GM19043 (cell line): ENCODE data around the gene MMP23B.
"Not testable (repeated sequence)": the region's sequence is repeated elsewhere in the genome, so short reads cannot be mapped to it uniquely, and the experiment has no call there.

Experiments
- ATAC-seq: cut with Tn5 transposase; IDR thresholded peaks from one replicate; pipeline ENCODE4 v1.9.1; 2021; ENCODE audit warnings: low read depth; ENCODE audit not compliant: unreplicated experiment

Gene MMP23B

DNA sequence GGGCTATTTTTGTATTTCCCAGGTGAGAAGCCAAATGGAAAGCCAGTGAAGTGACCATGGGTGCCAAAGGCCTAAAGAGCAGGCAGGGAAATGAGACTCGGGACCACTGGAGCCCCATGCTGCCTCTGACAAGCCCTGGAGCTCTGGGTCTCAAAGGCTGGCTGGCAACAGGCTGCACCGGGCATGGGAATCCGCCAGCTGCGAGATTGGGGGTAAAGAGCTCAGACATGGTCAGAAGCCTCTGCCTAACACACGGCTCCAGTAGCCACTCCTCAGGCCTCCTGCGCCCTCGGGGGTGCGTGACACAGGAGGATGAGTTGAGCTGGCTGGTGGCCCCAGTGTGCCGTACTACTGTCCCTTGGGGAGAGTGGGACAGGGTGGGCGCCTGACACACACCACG lies 32.3 kb downstream of the MMP23B start:
- ATAC-seq = not testable (repeated sequence)

DNA sequence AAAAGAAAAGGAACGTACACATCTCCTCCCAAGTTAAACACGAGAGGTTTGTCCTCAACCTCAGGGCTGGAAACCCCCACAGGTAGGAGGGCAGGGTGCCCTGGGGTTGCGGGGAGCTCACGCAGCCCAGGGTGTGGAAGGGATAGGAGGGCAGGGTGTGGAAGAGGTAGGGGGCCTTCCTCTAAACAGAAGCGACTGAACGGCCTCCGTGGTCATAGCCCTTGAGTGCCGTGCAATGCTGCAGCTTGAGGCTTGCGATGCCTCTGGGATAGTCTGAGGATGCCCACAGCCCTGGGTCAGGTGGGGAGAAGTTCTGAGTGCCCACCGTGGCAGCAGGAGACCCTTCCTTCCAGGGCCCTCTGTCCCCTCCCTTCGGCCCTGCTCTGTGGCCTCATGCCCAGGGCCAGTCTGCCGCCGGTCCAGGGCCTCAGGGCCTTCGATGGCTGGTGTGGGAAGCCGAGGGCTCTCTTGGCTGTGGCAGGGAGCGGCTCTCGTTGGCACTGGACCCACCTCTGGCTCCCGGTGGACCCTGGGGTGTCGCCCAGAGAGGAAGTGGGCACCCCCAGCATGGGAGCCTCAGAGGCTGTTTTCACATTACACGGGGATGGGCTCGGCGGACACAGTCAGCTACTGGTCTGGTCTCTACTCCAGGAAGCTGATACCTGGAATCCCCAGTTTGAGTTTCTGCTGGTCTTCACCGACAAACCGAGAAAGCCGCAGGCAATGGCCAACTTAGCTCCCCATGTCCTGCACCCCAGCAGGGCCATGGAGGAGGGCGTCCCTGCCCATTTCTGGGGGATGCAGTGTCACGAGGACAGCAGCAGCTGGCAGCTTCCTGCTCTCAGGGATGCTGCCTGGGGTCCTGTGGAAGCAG lies 33.2 kb downstream of the MMP23B start:
- ATAC-seq = no peak

DNA sequence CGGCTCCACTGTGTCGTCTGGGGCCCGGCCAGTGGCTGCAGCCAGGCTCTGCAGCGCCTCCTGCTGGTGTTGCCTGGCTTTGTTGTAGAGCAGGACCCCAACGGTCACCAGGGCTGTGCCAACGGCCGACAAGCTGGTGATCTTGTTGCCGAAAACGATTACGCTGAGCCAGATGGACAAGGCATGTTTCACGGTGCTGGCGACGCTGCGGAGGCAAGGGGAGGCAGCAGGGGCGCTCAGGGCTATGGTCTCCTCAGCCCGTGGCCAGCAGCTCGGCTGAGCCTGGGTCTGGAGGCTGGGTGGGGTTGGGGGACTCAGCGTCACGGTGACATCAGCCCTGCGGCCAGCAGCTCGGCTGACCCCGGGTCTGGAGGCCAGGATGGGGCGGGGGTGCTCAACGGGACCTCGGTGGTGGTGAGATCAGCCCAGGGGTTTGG lies 33.9 kb downstream of the MMP23B start:
- ATAC-seq = no peak

DNA sequence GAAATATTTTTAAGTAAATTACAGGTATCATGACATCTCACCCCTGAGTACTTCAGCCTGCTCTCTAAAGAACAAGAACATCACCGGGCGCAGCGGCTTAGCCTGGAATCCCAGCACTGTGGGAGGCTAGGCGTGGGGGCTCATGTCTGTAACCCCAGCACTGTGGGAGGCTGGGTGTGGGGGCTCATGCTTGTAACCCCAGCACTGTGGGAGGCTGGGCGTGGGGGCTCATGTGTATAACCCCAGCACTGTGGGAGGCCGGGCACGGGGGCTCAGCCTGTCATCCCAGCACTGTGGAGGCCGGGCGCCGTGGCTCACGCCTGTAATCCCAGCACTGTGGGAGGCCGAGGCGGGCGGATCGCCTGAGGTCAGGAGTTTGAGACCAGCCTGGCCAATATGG lies 34.6 kb downstream of the MMP23B start:
- ATAC-seq = no peak

DNA sequence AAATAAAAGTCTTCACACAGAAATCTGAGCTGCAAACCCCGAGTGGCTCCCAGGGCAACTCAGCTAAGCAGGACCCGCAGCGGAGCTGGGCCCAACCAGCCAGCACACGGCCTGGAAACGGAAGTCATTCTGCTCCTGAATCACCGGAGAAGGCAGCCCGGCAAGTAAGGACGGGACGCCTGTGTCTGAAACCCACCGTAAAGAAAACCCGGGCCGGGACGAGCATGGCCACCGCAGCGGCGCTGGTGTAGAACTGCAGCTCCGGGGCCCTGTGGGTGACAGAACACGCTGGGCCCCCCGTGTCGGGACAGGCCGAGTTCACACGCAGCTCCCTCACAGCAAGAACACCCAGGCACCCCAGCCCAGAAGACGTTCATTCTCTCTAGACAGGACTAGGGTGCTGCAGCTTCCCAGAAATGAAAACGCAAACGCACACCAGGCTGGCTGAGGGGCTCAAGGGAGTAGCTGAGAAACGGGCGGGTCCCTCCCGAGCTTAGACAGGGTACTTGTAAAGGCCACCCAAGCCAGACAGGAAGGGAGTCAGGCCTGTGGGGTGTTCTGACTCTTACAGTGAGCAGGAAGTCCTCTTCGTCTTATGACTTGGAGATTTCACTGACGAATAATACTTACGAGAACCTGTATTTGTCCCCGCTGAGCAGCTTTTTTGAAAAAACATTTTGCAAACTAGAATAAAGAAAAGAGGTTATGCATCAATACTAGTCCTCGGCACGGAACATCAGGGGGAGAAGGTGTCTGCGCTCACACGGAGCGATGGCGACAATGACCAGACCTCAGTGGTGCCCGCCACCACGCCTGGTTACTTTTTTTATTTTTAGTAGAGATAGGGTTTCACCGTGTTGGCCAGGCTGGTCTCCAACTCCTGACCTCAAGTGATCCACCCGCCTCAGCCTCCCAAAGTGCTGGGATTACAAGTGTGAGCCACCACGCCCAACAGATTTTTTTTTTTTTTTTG lies 37.8 kb downstream of the MMP23B start:
- no peak for ATAC-seq

DNA sequence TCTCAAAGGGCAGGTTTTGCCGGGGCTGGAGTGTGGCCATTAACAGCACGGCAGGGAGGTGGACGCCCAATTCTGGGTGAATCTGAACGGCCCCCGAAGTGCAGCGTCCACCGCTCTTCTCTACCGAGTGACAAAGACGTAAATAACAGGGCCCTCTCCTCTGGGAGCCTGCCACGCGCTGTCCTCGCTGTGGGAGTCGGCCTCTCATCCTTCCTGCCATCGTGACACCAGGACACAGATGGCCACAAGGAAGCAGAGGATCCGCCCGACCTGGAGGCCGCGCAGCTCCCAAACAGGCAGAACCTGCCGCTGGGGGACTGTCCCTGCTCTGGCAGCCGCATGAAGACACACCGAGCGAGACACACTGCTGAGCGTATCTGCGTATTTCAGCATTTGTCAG lies 38.9 kb downstream of the MMP23B start:
- no peak for ATAC-seq

DNA sequence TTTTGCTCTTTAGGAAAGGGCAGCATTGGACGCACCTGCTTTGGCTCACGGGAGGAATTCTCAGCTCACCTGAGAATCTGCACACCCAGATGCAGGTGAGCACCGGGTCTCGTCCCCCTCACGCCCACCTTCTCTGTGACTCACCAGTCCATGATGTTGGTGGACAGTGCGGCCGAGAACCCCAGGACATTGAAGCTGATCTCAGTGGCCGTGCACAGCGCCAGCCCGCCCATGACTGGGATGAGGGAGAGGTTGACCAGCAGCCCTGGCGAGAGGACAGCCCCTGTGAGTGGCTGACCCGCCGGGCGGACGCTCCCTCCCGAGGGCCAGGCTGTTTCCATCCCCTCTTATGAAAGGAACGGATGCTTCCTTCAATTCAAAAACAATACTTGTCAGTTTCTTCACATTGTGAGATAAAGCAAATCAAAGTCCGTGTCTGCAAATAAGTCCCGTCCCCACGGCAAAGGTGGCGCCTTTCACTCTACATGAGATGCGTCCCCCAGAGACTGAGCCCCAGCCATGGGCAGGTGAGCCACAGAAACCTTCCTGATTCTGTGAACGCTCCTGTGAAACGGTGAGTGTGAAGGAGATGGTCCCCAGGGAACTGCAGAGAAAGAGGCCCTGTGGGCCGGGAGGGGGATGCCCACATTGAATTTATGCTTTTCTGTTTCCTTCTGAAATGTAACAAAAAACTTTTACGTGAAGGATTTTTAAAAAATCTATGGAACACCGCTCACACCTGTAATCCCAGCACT lies 39.6 kb downstream of the MMP23B start:
- ATAC-seq = no peak

DNA sequence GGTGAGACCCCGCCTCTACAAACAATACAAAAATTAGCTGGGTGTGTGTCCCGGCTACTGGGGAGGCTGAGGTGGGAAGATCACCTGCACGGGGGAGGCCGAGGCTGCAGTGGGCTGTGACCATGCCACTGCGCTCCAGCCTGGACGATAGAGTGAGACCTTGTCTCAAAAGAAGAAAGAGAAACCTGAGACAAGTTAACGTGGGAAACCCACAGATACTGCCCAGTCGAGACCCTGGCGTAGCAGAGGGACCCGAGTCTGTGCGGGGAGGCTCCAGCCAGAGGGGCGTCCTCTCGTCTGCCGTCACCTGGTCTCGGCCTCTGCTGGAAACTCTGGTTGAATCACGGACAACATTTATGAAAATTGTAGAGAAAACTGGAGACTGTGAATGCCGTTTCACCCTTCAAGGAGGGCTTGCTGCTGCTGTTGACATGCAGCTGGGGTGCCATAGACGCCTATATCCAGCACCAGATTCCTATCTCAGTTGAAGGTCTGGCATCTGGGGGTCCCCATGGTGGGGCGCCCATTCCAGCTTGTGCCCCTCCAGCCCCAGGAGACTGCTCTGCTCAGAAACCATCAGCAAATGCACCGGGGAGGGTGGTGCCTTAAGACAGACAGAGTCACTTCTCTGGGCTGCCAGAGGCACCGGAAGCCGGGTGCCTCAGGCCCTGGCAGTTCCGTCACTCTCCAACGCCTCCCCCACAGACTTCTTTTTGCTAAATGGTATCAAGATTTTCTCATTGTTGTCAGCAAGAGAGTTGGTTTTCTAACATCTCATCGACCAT lies 40.4 kb downstream of the MMP23B start:
- ATAC-seq = no peak

DNA sequence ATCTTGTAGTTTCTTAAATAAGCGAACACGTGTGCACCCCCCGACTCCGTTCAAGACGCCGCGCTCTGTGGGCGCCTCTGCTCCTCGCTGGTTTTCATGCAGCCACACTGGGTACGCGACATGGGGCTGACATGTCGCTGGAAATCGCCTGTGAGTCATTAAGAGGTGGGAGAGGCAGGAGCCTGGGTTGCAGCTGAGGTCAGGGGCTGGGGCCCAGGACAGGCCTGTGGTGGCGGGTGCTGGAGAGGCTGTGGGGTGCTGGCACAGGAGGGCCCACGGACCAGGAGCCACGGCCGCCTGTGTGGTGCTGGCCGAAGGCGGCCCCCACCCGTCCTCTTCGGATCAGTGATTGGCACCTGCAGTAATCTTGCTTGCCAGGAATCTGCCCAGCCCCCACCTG lies 42.8 kb downstream of the MMP23B start:
- not testable (repeated sequence) for ATAC-seq

DNA sequence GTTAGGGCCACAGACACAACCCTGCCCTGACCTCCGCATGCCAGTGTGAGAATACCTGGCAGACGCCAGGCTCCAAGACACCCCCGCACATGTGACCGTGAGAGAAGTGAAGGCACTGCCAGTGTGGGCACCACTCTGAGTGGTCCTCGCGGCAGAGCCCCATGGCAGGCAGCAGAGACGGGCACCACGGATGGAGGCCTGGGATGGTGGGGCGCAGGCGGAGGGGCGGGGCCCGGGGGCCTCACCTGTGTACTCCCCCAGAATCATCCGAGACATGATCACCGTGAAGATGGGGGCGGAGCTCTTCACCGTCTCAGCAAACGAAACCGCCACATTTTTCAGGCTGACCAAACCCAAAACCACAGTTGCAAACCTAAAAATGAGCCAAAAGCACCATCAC lies 43.2 kb downstream of the MMP23B start:
- not testable (repeated sequence) for ATAC-seq

DNA sequence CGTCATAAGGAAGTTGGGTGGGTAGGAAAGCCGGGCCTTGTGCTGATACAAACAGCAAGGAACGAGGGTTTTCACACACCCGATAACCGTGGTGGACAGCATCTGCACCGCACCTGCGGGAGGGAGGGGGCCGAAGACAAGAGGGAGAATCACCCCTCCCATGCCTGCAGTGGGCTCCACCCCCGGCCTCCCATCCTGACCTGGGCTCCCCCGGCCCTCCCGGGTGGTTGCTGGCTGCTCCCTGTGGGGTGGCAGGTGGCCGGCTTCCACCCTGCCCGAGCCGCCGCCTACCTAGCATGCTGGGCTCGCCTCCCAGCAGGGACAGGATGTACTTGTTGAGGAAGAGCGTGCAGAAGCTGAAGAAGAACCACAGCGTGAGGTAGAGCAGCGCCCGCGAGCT lies 44.1 kb downstream of the MMP23B start:
- ATAC-seq = not testable (repeated sequence)

DNA sequence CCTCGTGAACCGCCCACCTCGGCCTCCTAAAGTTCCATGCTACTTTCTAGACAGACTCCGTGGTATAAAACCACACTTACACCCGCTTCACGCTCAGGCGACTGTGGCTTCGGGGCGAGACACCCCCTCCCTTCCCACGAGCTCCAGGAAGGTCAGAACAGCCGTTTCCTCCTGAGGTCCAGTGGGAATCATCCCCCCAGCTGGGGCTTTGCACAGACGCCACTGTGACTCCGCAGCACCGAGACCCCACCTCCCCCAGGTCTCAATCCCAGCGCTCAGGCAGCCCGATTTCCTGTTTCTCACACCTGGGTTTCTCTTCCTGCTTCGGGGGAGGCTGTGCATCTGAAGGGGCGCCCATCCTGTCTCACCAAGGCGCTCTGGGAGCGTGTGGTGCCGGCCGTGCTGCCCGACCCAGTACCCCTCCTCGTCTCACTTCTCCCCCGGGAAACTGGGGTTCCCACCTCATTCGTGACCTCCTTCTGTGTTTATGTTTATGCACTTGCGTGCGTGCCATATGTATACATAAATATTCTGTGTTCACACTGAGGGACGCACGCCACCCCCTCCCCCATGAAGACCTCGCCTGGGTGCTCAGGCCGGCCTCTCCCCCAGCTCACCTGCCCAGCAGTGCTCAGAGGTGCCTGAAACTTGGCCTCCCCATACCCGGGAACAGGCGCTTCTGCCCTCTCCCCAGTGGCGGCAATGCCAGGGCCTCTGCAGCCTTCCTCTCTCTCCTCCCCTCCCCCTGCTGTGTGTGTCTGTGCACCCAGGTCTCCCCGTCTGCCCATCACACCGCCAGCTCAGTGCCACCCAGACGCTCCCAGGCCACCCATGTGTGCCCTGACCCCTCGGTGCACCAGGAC lies 46.0 kb downstream of the MMP23B start:
- peak; percentile 77 for ATAC-seq

DNA sequence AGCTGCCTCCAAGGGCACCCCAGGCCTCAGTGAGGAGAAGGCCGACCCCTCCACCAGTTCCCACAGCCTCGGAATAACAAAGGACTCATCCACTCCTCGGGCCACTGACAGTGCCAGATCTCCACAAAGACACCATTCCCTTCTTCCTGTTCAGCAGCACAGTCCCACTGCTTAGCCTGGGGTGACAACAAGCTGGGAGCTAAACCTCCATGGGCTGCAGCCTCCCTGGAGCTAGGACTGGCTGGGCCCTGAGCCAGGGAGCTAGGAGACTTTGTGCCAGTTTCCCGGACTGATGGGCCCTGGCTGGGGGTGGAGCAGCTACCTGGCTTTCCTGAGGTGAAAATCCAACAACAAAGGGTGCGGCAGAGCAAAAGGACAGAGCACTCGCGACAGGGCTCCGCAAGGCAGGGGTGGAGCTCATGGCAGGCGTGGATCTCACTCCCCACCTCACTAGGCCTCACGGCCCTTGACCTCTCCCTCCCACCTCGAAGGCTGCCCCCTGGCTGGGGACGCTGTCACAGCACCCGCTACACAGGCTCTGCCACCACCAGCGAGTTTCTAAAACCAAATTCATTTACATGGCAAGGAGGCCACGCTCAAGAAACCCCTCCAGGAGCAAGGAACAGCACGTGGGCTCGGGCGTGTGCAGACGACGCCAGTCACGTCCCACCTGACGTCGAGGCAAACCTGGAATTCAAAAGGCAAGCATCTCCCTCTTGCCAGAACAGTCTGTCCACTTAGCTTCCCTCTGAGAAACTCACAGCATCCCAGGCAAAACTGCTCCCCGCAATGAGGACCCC lies 46.8 kb downstream of the MMP23B start:
- no peak for ATAC-seq

DNA sequence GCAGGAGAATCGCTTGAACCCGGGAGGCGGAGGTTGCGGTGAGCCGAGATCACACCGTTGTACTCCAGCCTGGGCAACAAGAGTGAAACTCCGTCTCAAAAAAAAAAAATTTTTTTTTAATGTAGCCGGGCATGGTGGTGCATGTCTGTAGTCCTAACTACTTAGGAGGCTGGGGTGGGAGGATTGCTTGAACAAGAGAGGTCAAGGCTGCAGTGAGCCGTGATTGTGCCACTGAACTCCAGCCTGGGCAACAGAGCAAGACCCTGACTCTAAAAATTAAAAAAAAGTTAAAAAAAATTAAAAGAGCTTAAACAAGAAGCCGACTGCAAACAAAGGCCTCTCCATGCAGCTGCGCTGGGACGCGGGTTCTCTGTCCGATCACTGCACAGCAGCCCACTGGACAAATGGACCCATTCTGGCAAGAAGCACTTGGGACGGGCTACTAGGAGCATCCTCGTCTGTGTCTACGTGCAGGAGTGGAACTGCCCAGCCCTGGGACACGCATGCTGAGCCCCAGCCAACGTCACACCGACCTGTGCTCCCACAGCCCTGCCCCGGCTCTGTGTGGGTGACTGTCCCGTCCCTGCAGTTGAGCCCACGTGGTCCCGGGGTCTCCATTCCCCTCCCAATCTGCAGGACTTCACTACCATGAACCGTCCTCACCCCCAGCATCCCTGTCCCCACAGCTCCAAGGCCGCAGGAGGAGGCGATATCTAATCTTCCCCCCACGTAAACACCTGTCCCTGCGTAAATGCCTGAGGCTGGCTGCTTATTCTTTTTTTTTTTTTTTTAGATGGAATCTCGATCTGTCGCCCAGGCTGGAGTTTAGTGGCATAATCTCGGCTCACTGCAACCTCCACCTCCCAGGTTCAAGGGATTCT lies 48.3 kb downstream of the MMP23B start:
- no peak for ATAC-seq

DNA sequence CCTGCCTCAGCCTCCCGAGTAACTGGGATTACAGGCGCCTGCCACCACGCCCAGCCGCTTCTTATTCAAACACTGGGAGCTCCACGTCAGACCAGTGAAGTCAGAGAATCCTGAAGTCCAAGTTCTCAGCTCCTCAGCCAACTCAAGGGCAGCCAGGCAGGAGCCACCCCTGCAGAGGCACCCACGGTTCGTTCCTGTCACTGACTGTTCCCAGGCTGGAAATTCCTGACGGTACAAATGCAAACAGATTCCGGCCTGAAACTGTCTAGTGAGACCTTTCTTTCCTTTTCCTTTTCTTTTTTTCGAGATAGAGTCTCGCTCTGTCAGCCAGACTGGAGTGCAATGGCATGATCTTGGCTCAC lies 48.9 kb downstream of the MMP23B start:
- no peak for ATAC-seq

DNA sequence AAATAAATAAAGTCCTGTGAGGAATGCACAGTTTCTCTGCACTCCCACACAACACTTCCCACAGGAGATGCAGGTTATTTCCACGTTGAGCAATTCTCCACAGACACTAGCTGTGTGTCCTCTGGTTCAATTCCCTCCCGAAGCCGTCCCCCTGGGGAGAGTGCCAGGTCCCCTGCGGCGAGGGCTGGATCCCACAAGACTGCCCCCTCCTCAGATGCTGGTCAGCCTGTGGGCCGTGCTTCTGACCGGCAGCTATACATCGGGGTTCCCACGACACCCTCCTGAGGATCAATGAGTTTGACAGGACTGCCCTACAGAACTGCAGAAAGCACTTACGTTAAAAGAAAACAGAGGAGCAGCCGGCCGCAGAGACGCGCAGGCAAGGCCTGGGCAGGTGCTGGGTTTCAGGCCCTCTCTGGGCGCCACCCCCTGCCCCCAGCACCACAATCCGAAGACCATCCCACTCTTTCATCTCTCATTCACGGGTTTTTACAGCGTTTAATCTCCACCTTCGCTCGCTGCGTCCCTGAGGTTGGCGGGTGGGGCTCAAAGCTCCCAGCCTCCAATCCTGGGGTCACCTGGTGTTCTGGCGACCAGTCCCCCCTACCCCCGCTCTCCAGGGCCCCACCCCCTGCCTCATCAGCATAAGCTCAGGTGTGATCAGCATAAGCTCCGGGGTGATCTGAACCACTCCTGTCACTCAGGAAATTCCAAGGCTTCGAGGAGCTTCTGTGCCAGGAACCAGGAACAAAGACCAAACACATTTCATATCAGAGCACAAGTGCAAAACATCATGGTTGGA lies 51.3 kb downstream of the MMP23B start:
- no peak for ATAC-seq
